HTERT RPE-1 (cell line): ENCODE measurements around the gene VAMP5.
"Not testable (repeated sequence)": the region's sequence is repeated elsewhere in the genome, so short reads cannot be mapped to it uniquely, and the experiment has no call there.

Experiments used
- in situ Hi-C: fragments of 300-500 bp; cut with MboI; formaldehyde crosslinking; loops from 4 replicates; pipeline ENCODE4 v1.14.3; 2020; ENCODE audit warnings: low sequenced_read_pairs

VAMP5 gene

GRCh38 chr2:85600951-85601770, 16.9 kb downstream of the VAMP5 start:
- in situ Hi-C loops, result no loop called here

GRCh38 chr2:85601771-85602475, 17.7 kb downstream of the VAMP5 start:
- in situ Hi-C loops, result no loop called here

- in situ Hi-C loops, result no loop called here
Observed at GRCh38 chr2:85602476-85603234, 18.4 kb downstream of the VAMP5 start, which contains the start of gene TMEM150A. TSS of gene TMEM150A (minus strand) at chr2:85602698. CDS start at chr2:85601948, 750 bp downstream.

- in situ Hi-C loops, result not testable (repeated sequence)
Observed at GRCh38 chr2:85604133-85604444, 19.9 kb downstream of the VAMP5 start.

GRCh38 chr2:85604568-85605339, 20.5 kb downstream of the VAMP5 start:
- in situ Hi-C loops, result no loop called here

- in situ Hi-C loops, result no loop called here
Observed at GRCh38 chr2:85605406-85606115, 21.3 kb downstream of the VAMP5 start.

GRCh38 chr2:85606116-85606455, 21.9 kb downstream of the VAMP5 start:
- in situ Hi-C loops, result no loop called here

GRCh38 chr2:85607268-85608215, 23.3 kb downstream of the VAMP5 start:
- in situ Hi-C loops, result no loop called here

GRCh38 chr2:85611217-85611704, 27.0 kb downstream of the VAMP5 start:
- in situ Hi-C loops, result no loop called here

GRCh38 chr2:85611705-85612587, 27.7 kb downstream of the VAMP5 start, which contains the start of gene C2orf68:
TSS of gene C2orf68 (minus strand) at chr2:85612066. CDS start at chr2:85611984, 82 bp downstream.
- in situ Hi-C loops, result no loop called here

GRCh38 chr2:85613717-85614515, 29.7 kb downstream of the VAMP5 start:
- in situ Hi-C loops, result no loop called here

- in situ Hi-C loops, result not testable (repeated sequence)
Observed at GRCh38 chr2:85614757-85615156, 30.5 kb downstream of the VAMP5 start.

- in situ Hi-C loops, result no loop called here
Observed at GRCh38 chr2:85615413-85615728, 31.1 kb downstream of the VAMP5 start.

- in situ Hi-C loops, result not testable (repeated sequence)
Observed at GRCh38 chr2:85617723-85618122, 33.5 kb downstream of the VAMP5 start.

GRCh38 chr2:85619617-85620016, 35.4 kb downstream of the VAMP5 start:
- in situ Hi-C loops, result no loop called here

- in situ Hi-C loops, result no loop called here
Observed at GRCh38 chr2:85621338-85621737, 37.1 kb downstream of the VAMP5 start.

- in situ Hi-C loops, result no loop called here
Observed at GRCh38 chr2:85623991-85624390, 39.8 kb downstream of the VAMP5 start.
